SU-DHL-6 (cell line): ENCODE measurements around the gene NRARP.

Experiments
- H2AFZ ChIP-seq: fragments of 200-600 bp; sonication (generic); 2 replicates; pipeline ENCODE4 v1.6.1; 2014; ENCODE audit warnings: low read depth, mild to moderate bottlenecking, moderate library complexity, mixed read lengths, antibody characterized with exemption, low read length; ENCODE audit not compliant: severe bottlenecking
- H3F3A ChIP-seq: fragments of 200-600 bp; shearing (Covaris generic); 2 replicates; pipeline ENCODE4 v1.6.0; 2016; ENCODE audit warnings: antibody characterized with exemption, mild to moderate bottlenecking; ENCODE audit not compliant: insufficient read depth
- H3K27ac ChIP-seq: fragments of 200-600 bp; sonication (generic); 2 replicates; pipeline ENCODE4 v1.5.1; 2016; ENCODE audit warnings: low read depth, mild to moderate bottlenecking, low read length, moderate library complexity, mixed read lengths
- H3K27me3 ChIP-seq: fragments of 200-600 bp; sonication (generic), shearing (Covaris generic); 2 replicates; pipeline ENCODE4 v1.6.0; 2014; ENCODE audit warnings: mild to moderate bottlenecking, low read length
- H3K36me3 ChIP-seq: fragments of 200-600 bp; sonication (generic); 2 replicates; pipeline ENCODE4 v1.6.1; 2014; ENCODE audit warnings: mild to moderate bottlenecking, low read length, mixed read lengths
- H3K4me2 ChIP-seq: fragments of 300-600, 200-600 bp; shearing (Covaris generic), sonication (generic); 2 replicates; pipeline ENCODE4 v1.6.0; 2014; ENCODE audit warnings: low read length, low read depth, mild to moderate bottlenecking; ENCODE audit not compliant: poor library complexity, severe bottlenecking
- H3K4me3 ChIP-seq: fragments of 200-600 bp; sonication (generic); 2 replicates; pipeline ENCODE4 v1.5.1; 2014; ENCODE audit warnings: antibody characterized with exemption, low read length, mild to moderate bottlenecking, mixed read lengths; ENCODE audit not compliant: insufficient read depth, poor library complexity, severe bottlenecking
- H3K79me2 ChIP-seq: fragments of 200-600 bp; sonication (generic); 2 replicates; pipeline ENCODE4 v1.6.1; 2014; ENCODE audit warnings: mild to moderate bottlenecking, low read length, moderate library complexity; ENCODE audit not compliant: insufficient read depth
- H3K9ac ChIP-seq: fragments of 200-600 bp; sonication (generic); 2 replicates; pipeline ENCODE4 v1.7.0; 2014; ENCODE audit warnings: mild to moderate bottlenecking, low read length
- H3K9me2 ChIP-seq: fragments of 200-600 bp; sonication (generic); replicated peaks from 2 replicates; pipeline ENCODE4 v1.6.1; 2014; ENCODE audit warnings: low read length; ENCODE audit not compliant: insufficient read depth
- H3K9me3 ChIP-seq: fragments of 200-600 bp; sonication (generic); 2 replicates; pipeline ENCODE4 v1.6.1; 2014; ENCODE audit warnings: low read length, mixed read lengths; ENCODE audit not compliant: insufficient read depth
- H4K20me1 ChIP-seq: fragments of 200-600 bp; sonication (generic); 2 replicates; pipeline ENCODE4 v1.6.1; 2014; ENCODE audit warnings: low read depth, mild to moderate bottlenecking, antibody characterized with exemption, low read length, moderate library complexity, mixed read lengths
- CTCF ChIP-seq: fragments of 200-600 bp; sonication (generic); IDR thresholded peaks from one replicate; pipeline ENCODE4 v1.5.1; 2017; ENCODE audit warnings: antibody characterized with exemption, mild to moderate bottlenecking, low read length, moderate library complexity; ENCODE audit not compliant: insufficient read depth, poor library complexity, severe bottlenecking
- EZH2phosphoT487 ChIP-seq: fragments of 200-600 bp; sonication (generic), shearing (Covaris generic); conservative IDR thresholded peaks from 2 replicates; pipeline ENCODE4 v1.6.1; 2018; ENCODE audit warnings: mild to moderate bottlenecking, antibody characterized with exemption, low read length, moderate library complexity, mixed read lengths

The NRARP gene

GRCh38 chr9:137255448-137256114 is 46.5 kb downstream of the NRARP start:
- H3K4me3 ChIP-seq = peak overlapping the region; percentile 99
- peaks cover 15% of the 10 kb centered on the region for H3K79me2 ChIP-seq
- peak overlapping the region; percentile 69 for H3K27ac ChIP-seq
- H3K27me3 ChIP-seq = no peaks in the 10 kb centered on the region
- no peaks in the 10 kb centered on the region for H3K9me2 ChIP-seq
- no peaks in the 10 kb centered on the region for H3F3A ChIP-seq
- H3K9me3 ChIP-seq = no peaks in the 10 kb centered on the region
- peak overlapping the region; percentile 96 for H3K4me2 ChIP-seq
- peak overlapping the region; percentile 100 for H3K9ac ChIP-seq
- no peaks in the 10 kb centered on the region for H4K20me1 ChIP-seq
- peak overlapping the region; percentile 84 for H2AFZ ChIP-seq
- H3K36me3 ChIP-seq = no peaks in the 10 kb centered on the region
- no peak for TF ChIP-seq EZH2phosphoT487

GRCh38 chr9:137254624-137255447 is 47.2 kb downstream of the NRARP start, which contains the start of gene NELFB:
TSS of gene NELFB (plus strand) at chr9:137255327.
- H3K9me2 ChIP-seq = no peaks in the 10 kb centered on the region
- no peaks in the 10 kb centered on the region for H3F3A ChIP-seq
- peaks cover 15% of the 10 kb centered on the region for H3K79me2 ChIP-seq
- TF ChIP-seq EZH2phosphoT487 = no peak
- no peak for TF ChIP-seq CTCF
- peak within 1 kb of the TSS; percentile 98 for H2AFZ ChIP-seq
- H3K9ac ChIP-seq = peak within 1 kb of the TSS; percentile 100
- no peaks in the 10 kb centered on the region for H3K9me3 ChIP-seq
- no peaks in the 10 kb centered on the region for H3K36me3 ChIP-seq
- peak within 1 kb of the TSS; percentile 96 for H3K4me2 ChIP-seq
- H4K20me1 ChIP-seq = no peaks in the 10 kb centered on the region
- no peaks in the 10 kb centered on the region for H3K27me3 ChIP-seq
- peak within 1 kb of the TSS; percentile 99 for H3K4me3 ChIP-seq
- H3K27ac ChIP-seq = peak within 1 kb of the TSS; percentile 69

GRCh38 chr9:137253717-137254623 is 48.1 kb downstream of the NRARP start:
- H3K27me3 ChIP-seq = no peaks in the 10 kb centered on the region
- peak overlapping the region; percentile 100 for H3K9ac ChIP-seq
- H2AFZ ChIP-seq = no peak overlapping the region
- H3K27ac ChIP-seq = no peak overlapping the region
- H3K4me3 ChIP-seq = peak overlapping the region; percentile 78
- no peaks in the 10 kb centered on the region for H3F3A ChIP-seq
- H3K79me2 ChIP-seq = peaks cover 15% of the 10 kb centered on the region
- H4K20me1 ChIP-seq = no peaks in the 10 kb centered on the region
- H3K9me2 ChIP-seq = no peaks in the 10 kb centered on the region
- H3K4me2 ChIP-seq = peak overlapping the region; percentile 93
- TF ChIP-seq CTCF (no peak), EZH2phosphoT487 (no peak)
- no peaks in the 10 kb centered on the region for H3K36me3 ChIP-seq
- no peaks in the 10 kb centered on the region for H3K9me3 ChIP-seq
